Stimulated activated CD4-positive, alpha-beta T cell treated with anti-CD3 and anti-CD28 coated beads, Interleukin-15, amount 100 ng/mL, for 1 hour (primary cell): Measurements from ENCODE around the gene DLL1.
"Not testable (repeated sequence)": the region's sequence is repeated elsewhere in the genome, so short reads cannot be mapped to it uniquely, and the experiment has no call there.

Experiments
- DNase-seq, 2 donors: peaks; one replicate each; pipeline ENCODE4 v3.0.0-alpha.2; 2020; ENCODE audit warnings: low read depth in 1 of 2, low spot score in 1 of 2

Gene DLL1, protein sequence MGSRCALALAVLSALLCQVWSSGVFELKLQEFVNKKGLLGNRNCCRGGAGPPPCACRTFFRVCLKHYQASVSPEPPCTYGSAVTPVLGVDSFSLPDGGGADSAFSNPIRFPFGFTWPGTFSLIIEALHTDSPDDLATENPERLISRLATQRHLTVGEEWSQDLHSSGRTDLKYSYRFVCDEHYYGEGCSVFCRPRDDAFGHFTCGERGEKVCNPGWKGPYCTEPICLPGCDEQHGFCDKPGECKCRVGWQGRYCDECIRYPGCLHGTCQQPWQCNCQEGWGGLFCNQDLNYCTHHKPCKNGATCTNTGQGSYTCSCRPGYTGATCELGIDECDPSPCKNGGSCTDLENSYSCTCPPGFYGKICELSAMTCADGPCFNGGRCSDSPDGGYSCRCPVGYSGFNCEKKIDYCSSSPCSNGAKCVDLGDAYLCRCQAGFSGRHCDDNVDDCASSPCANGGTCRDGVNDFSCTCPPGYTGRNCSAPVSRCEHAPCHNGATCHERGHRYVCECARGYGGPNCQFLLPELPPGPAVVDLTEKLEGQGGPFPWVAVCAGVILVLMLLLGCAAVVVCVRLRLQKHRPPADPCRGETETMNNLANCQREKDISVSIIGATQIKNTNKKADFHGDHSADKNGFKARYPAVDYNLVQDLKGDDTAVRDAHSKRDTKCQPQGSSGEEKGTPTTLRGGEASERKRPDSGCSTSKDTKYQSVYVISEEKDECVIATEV

DNA sequence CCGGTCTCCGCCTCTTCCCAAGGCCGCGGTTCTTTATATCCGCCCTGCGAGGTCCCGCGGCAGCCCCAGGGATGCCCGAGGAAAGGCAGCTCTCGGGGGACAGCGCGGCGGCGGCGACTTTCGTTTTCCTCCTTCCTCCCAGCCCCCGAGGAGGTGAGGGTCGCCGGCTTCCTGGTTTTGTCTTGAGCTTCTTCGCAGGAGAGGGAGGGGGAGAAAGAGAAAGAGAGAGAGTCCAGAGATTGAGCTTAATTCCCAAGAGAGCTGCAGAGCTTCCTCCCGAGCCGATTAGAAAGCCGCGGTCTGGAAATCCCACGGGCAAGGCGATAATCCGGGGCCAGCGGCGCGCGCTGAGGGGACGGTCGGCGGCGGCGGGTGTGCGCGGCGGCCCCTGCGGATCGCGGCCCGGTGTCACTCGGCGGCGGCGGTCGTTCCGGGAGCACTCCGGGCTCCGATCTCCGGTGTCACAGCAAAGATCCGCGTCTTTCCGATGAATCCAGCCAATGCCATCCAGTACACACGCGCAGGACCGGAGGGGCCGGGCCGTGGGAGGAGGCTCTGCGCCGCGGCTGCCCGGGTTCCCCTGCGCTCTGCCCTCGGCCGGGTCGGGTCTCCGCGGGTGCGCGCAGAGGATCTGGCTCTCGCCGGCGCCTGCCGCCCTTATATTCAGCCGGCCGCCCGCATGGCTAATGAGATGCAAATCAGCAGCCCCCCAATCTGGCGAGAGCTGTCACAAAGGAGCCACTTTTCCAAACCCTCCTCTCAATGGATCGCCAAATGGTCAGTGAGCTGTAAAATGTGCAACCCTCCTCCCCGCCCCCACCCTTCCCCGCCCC lies at the start of gene DLL1:
DLL1 (minus strand) TSS at position 783 of the 833 bp plus-strand sequence. CDS start 939 bp downstream, outside the sequence.
- DNase-seq = no peak

DNA sequence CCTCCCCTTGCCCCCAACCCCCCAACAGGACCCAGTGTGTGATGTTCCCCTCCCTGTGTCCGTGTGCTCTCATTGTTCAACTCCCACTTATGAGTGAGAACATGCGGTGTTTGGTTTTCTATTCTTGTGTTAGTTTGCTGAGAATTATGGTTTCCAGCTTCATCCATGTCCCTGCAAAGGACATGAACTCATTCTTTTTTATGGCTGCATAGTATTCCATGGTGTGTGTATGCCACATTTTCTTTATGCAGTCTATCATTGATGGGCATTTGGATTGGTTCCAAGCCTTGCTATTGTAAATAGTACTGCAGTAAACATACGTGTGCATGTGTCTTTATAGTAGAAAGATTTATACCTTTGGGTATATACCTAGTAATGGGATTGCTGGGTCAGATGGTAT lies 44.3 kb upstream of the DLL1 start:
- not testable (repeated sequence) for DNase-seq

DNA sequence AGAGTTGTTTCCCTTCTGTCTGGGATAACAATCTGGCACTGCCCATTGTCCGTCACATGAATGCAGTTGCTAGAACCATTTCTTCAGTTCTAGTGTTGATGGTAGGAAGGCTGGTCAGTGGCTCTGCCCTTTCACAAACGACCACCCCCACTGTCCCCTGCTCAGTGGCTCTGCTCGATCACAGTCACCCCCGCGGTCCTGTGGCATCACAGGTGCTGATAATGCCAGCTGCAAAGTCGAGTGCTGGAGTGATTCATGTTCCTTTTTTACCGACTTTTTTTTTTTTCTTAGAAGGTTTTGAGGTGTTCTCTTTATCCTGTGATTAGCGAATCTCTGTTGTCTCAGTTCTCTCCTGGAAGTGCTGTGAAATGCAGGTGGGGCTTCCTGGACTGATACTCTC lies 38.4 kb upstream of the DLL1 start:
- no peak for DNase-seq

DNA sequence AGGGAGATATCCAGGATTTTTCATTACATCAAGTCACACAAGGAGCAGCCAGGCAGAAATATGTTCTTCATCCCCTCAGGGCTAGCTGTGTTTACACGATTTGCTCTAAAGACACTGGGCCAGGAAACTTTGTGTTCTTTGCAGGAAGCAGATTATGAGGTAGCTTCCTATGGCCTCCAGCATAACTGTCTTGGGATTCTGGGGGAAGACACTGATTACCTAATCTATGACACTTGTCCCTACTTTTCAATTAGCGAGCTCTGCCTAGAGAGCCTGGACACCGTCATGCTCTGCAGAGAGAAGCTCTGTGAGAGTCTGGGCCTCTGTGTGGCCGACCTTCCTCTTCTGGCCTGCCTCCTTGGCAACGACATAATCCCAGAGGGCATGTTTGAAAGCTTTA lies 26.8 kb upstream of the DLL1 start:
- no peak for DNase-seq

DNA sequence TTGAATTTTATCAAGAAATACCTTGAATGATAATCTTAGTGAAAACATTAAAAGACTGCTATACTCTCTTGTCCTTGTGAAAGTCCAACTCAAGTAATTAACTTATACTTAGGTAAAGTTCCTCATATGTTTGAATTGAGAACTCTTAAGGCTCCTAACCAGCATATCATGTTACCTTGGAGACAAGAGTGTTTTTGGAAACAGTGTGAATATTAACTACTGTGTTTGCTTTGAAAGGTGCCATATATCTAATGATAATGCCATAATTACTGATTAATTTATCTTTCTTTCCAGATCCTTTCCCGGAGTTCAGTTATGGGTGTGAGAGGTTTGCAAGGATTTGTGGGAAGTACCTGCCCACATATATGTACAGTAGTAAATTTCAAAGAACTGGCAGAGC lies 26.2 kb upstream of the DLL1 start:
- no peak for DNase-seq

DNA sequence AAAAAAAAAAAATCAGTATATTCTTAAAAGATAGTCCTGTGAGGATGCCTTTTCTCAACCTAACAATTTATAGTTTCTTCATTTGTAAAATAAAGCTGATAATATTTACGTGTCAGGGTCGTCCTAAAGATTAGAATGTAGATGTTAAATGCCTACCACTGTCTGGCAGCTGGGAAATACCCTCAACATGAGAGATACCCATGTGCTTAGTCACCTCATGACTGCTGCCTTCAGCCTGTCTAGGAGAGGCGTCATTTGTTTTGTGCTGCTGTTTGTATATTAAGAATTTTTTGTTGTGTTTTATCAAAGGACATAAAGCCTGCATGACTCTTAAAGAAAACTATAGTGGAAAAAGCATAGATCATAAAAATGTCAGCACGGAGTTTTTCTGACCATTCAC lies 25.2 kb upstream of the DLL1 start:
- DNase-seq = no peak

DNA sequence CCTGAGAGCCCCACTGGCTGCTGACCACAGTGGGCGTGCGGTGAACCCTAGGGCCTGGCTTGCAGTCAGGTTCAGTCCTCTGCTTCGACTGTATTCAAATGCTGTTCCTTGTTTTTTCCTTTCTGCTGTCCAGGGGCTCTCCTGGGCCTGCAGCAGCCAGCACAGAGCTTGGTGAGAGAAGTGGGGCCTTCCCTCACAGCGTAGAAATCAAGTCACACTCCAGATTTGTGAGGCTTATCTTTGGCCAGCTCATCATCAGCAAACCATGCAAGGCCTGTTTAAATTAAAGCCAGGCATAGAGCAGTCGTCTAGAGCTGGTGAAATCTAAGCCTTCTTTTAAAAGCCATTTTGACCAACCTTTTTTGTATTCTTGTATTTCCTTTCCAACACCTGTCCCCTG lies 24.1 kb upstream of the DLL1 start:
- DNase-seq = no peak

DNA sequence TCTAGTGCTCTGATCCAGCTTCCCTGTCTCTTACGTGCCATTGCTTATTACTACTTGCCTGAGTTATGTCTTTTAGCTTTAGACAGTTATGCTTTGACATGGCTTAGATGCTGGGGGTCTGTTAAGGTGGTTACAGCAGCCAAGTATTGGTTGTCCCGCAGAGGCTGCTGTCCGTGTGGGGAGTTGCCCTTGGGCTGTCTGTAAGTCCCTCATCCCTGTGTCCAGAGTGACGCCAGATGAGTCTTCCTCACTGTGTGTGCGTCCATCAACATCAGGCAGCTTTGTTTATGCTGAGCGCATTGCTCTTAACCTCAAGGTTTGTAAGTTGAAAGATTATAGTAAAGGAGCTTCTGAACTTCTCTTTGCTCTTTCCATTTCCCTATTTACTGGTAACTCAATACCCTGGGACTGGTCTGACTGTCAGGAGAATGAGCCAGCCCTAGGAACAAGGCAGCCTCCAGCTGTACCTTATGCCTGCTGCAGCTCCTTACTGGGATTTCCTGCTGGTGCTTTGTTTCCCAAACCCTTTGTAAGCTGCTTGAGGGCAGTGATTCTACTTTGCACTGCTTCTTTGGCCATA lies 22.9 kb upstream of the DLL1 start:
- DNase-seq = no peak

DNA sequence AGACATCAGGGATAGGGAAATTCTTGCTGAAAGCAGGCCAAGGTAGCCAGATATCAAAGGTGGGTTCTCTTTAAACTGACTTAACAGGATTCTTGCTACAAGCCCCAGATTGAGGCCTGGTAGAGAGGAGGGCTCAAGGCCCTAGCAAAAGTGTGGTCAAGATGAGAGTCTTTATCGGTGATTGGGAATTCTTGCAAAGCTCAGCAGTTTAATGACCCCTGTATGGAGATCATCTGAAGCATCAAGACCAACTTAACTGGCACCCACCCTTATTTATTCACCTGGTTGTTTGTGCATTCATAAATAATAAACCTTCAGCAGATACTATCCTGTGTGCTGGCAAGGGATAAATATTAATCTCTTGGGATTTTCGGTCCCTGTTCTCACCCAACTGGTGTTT lies 22.0 kb upstream of the DLL1 start:
- DNase-seq = no peak

DNA sequence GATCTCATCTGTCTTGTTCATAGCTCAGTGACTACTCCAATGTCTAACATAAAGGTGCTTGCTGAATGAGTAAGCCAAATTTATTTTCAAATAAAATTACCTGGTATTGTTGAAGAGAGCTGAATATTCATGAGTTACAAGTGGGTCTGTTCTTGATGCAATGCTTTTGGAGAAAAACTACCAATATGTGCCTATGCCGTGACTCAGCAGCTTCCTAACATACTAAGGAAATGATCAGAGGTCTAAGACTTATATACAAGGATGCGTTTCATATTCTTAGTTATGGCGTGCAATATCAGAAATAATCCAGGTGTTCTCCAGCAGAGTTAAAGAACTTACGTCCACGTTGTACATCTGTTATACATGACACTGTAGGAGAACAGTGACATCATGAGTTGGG lies 20.8 kb upstream of the DLL1 start:
- DNase-seq = no peak

DNA sequence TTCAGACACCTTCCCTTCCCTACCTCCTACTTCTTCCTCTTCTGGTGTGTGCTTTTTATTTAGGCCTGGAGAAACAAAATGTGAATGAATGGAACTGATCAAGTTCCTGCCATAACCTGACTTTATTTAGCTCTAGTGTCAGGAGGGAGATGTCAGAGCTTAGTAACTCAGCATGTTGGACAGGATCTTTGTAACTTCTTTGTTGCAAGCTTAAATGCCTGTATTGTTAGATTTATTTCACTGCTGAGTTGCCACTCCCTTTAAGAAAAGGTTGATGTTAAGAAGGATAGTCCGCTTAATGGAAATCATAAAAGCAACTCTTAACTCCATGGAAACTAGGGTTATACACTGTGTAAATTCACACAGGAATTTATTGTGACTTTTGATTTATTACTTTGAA lies 17.9 kb upstream of the DLL1 start:
- no peak for DNase-seq

DNA sequence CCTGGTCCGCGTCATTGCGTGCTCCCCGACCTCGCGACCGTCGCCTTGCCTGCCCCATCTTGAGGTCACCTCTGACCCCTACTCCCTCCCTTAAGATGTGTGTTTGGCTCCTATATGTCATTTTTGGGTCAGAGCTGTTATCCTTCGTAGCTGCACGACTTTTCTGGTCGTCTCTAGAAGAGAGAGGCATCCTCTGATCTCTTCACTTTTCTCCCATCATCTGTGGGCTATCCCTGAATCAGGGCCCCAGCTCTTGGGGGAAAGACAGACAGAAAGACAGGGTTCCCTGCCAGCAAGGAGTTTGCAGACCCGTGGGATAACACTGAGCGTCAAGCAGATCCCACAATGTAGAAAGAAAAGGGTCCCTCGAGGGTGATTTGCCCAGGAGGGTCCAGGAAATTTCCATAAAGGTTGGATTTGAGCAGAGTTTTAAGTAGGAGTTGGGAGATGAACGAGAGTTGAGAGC lies 16.2 kb upstream of the DLL1 start:
- DNase-seq = no peak

DNA sequence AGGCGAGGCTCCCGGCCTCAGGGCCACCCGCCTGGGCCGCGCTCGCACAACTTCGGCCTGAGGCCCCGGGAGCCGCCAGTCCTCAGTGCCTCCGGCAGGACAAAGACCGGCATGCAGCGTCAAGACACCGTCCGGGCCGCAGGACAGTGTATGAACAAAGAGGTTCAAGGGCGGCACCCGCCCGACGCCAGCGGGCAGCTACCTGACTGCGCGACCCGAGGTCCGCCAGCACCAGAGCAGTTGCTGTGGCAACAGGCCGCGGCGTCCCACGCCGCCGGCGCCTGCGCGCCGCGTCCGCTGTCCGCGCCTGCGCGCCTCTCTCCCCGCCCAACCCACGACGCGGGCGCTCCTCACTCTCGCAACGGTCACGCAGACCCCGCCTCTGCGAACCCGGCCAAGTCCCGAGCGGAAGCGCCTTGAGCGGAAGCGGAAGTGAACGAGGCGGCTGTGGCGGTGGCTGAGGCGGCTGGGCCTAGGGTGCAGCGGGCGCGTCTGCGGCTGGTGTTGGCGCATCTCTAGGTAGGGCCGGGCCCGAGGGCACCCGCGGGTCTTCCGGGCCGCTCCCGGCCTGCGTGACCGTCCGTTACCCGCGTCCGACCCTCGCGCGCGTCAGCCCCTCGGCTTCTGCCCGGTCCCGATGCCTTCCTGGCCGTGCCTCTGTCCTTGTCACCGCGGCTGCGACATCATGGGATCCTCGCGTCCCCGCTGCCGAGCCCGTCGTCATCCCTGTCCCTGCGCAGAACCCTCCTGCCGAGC lies 15.6 kb upstream of the DLL1 start, which contains the start of gene FAM120B:
FAM120B (plus strand) TSS at position 435 of the 756 bp plus-strand sequence. CDS start 10,633 bp downstream, outside the sequence.
- peak; percentile 90 to 92 for DNase-seq

DNA sequence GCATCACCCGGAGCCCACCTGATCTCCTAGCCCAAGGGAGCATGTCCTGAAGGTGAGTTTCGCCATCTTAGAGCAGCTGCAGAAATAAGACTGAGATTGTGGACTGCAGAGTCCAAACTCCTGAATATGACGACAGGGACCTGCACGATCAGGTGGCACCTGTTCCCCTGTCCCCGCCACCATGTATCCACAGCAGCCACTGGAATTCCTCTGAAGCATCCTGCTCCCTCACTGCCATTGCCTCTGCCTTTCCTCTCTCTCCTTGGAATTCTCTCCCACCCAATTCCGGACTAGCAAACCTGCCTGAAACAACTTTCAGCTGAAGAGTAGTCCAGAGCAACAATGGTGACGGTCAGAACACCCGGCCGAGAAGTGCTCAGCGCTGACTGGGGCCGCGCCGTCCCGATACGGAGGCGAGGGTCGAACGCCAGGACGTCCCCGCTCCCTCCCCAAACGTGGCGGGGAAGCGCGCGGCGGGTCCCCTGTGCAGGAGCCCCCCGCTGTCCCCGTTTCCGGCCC lies 15.0 kb upstream of the DLL1 start:
- DNase-seq = no peak

DNA sequence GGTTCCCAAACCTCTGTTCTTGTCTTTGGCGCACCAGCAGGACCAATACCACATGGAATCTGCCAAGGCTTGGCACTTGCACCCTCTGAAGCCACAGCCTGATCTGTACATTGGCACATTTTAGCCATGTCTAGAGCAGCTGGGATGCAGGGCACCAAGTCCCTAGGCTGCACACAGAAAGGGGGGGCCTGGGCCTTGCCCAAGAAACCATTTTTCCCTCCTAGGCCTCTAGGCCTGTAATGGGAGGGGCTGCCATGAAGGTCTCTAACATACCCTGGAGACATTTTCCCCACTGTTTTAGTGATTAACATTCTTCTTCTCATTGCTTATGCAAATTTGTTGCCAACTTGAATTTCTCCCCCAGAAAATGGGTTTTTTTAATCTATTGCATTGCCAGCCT lies 10.3 kb upstream of the DLL1 start:
- DNase-seq = no peak

DNA sequence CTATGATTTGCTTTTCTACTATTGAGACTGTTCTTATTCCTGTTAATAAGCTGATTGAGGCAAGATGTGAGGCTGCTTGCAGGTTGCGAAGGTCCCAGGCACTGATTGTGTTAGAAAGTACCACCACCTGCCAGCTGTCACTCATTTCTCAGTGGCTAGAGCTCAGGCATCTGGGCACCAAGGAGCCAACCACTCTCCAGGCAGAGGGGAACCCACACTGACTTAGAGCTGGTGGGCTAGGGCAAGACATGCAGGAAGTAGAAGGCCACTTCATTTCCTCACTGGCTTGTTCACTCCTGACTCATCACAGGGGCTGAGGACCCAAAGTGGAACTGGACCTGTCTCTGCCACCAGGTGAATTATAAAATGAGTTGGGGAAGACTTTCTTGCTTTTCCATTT lies 7.8 kb upstream of the DLL1 start:
- no peak for DNase-seq

DNA sequence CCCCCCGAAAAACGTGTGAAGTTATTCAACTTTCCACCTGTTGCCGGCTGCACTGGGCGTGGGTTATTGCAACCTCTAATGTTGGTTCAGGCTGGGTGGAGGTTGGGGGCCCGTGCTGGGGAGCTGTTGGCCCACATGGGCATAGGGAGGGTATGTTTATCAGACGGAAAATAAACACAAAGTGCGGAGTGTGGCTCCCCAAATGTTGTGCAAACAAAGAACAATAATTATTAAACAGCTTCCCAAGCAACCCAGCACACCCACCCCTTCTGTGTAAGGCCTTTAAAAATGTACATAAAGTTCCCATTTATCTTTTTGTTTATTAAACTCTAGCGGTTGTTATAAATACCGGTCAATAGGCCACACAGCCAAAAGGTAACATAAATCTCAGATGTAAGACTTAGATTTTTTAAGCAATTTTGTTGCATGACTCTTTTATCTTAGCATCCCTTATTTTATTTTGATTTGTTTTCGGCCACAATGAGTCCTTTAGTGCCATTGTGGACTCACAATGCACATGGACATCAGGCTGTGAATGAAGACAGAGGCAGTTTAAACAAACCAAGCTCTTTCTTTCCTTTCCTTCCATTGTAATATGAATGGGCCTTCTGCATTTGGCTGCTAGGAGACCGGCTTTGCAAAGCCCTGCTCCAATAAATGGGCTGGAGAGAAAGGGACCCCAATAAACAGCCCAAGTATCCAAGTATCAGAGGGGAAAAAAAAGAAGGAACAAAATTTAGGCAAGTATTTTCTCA lies 6.9 kb upstream of the DLL1 start:
- DNase-seq = no peak

DNA sequence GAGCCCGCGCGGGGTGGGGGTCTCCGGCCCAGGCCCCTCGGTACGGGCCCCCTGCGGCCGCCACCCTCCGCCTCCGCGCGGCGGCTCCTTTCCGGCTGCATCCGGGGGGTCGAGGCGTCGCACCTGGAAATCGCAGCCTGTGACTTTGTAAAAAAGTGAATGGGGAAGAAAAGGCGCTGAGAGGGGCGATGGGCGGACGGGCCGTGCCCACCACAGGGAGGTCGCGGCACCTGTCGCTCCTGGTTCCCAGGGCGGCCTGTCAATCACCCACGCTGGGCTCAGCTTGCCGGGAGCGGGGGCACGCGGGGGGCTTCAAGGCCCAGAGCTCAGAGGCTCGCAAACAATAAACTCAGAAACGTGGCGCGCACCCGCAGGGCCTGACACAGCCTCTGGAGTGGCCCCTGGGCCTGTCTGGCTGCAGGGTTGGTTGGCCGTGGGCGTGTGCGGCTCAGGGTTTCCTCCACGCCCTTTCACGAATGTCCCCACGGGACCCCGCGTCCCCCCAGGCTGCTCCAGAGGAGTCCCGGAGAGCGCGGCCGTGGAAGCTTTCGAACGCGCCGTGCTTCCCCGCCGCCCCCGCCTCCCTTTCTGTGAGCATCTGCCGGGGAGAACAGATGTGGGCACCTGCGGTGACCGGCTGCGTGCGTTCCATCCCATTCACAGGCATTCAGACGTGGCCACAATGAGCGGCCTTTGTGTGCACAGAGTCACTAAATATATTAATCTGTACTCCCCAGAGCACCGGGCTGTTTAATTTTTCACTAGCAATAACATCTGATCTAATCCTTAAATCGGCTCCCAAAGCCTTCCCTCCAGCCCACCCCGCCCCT lies 6.1 kb upstream of the DLL1 start:
- DNase-seq = no peak

DNA sequence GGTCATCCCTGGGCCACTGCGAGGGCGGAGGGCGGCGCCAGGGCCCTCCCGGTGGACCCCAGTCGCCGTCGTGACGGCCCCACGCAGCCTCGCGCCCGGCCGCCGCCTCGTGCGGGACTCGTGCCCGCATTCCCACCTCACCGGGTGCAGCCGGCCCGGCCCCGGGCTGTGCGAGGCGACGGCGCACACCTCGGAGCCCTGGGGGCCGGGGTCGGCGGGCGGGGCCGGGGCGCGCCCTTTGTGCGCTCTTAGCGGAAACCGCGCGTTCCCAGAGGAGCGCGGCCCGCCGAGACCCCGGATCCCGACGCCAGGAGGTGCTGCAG lies 5.5 kb upstream of the DLL1 start:
- no peak for DNase-seq
